DND-41 (cell line): ENCODE data around the gene FURIN.

Experiments
- ATAC-seq: fragments of 200-7000 bp; cut with Tn5 transposase; 3 replicates; pipeline ENCODE4 v1.9.1; 2021; ENCODE audit warnings: low read depth; ENCODE audit not compliant: insufficient read depth
- DNase-seq: peaks from one replicate; pipeline ENCODE4 v3.0.0-alpha.2; 2020
- H2AFZ ChIP-seq: 2 replicates; pipeline ENCODE4 v1.6.0; 2012; ENCODE audit warnings: low read depth, low read length
- H3K27ac ChIP-seq: 2 replicates; pipeline ENCODE4 v1.5.1; 2012; ENCODE audit warnings: low read length, inconsistent platforms
- H3K27me3 ChIP-seq: fragments of 200-600 bp; sonication (generic); 2 replicates; pipeline ENCODE4 v1.6.0; 2012; ENCODE audit warnings: low read length, mild to moderate bottlenecking, inconsistent platforms; ENCODE audit not compliant: insufficient read depth, poor library complexity
- H3K36me3 ChIP-seq: 2 replicates; pipeline ENCODE4 v1.5.1; 2012; ENCODE audit warnings: low read length, inconsistent platforms; ENCODE audit not compliant: insufficient read depth
- H3K4me1 ChIP-seq: 2 replicates; pipeline ENCODE4 v1.5.1; 2012; ENCODE audit warnings: mild to moderate bottlenecking, low read length; ENCODE audit not compliant: insufficient read depth
- H3K4me2 ChIP-seq: 2 replicates; pipeline ENCODE4 v1.6.0; 2012; ENCODE audit warnings: mild to moderate bottlenecking, moderate library complexity, low read length, inconsistent platforms; ENCODE audit not compliant: insufficient read depth
- H3K4me3 ChIP-seq, 2 experiments: fragments of 200-600 bp in 1 of 2; shearing (Covaris generic) in 1 of 2; 2 replicates each; pipeline ENCODE4 v1.5.1; 2012 to 2016; ENCODE audit warnings: inconsistent platforms in 2 of 2, low read length in 2 of 2, mild to moderate bottlenecking in 2 of 2, low read depth in 1 of 2, moderate library complexity in 1 of 2
- H3K79me2 ChIP-seq: 2 replicates; pipeline ENCODE4 v1.6.0; 2012; ENCODE audit warnings: low read length, inconsistent platforms; ENCODE audit not compliant: insufficient read depth
- H3K9ac ChIP-seq: 2 replicates; pipeline ENCODE4 v1.6.0; 2012; ENCODE audit warnings: low read depth, mild to moderate bottlenecking, inconsistent platforms, low read length, moderate library complexity
- H3K9me3 ChIP-seq: 2 replicates; pipeline ENCODE4 v1.5.1; 2012; ENCODE audit warnings: low read length, moderate library complexity, mild to moderate bottlenecking, inconsistent platforms; ENCODE audit not compliant: insufficient read depth, severe bottlenecking
- H4K20me1 ChIP-seq: 2 replicates; pipeline ENCODE4 v1.6.0; 2012; ENCODE audit warnings: low read length; ENCODE audit not compliant: insufficient read depth
- CTCF ChIP-seq: IDR thresholded peaks from 2 replicates; pipeline ENCODE4 v1.5.1; 2012; ENCODE audit warnings: borderline replicate concordance, low read length, moderate library complexity, mild to moderate bottlenecking; ENCODE audit not compliant: poor library complexity, severe bottlenecking; ENCODE audit errors: extremely low read depth
- EZH2 ChIP-seq: IDR thresholded peaks from 3 replicates; pipeline ENCODE4 v1.6.1; 2012; ENCODE audit warnings: borderline replicate concordance, low read depth, mild to moderate bottlenecking, moderate library complexity, low read length, inconsistent platforms; ENCODE audit not compliant: severe bottlenecking

The FURIN gene

GRCh38 chr15:90864507-90864906, 3.9 kb upstream of the FURIN start:
- Histone ChIP-seq H4K20me1 (no peaks in the 10 kb centered on the region), H3K27ac (no peak overlapping the region)

GRCh38 chr15:90865702-90866101, 2.7 kb upstream of the FURIN start:
- no peak for DNase-seq
- H3K4me2 ChIP-seq: no peak overlapping the region
- no peaks in the 10 kb centered on the region for H3K36me3 ChIP-seq
- no peak for ATAC-seq
- no peaks in the 10 kb centered on the region for H4K20me1 ChIP-seq
- H3K27ac ChIP-seq: no peak overlapping the region
- H3K4me3 ChIP-seq: no peak overlapping the region
- H3K79me2 ChIP-seq: no peaks in the 10 kb centered on the region
- no peak overlapping the region for H3K9ac ChIP-seq
- TF ChIP-seq CTCF (no peak), EZH2 (no peak)
- H3K27me3 ChIP-seq: no peaks in the 10 kb centered on the region
- H3K9me3 ChIP-seq: no peaks in the 10 kb centered on the region
- H2AFZ ChIP-seq: no peak overlapping the region
- peaks cover 21% of the 10 kb centered on the region for H3K4me1 ChIP-seq

More at GRCh38 chr15:90864507-90864906, 3.9 kb upstream of the FURIN start:
- Histone ChIP-seq H3K9ac (no peak overlapping the region), H3K4me1 (peaks cover 9% of the 10 kb centered on the region), H3K4me3 (no peak overlapping the region), H3K9me3 (no peaks in the 10 kb centered on the region), H3K36me3 (no peaks in the 10 kb centered on the region), H3K79me2 (no peaks in the 10 kb centered on the region), H2AFZ (no peak overlapping the region), H3K27me3 (no peaks in the 10 kb centered on the region), H3K4me2 (no peak overlapping the region)
- DNase-seq: no peak
- TF ChIP-seq EZH2 (no peak), CTCF (no peak)
- no peak for ATAC-seq

- Histone ChIP-seq H3K4me1 (peaks cover 25% of the 10 kb centered on the region), H3K27ac (no peak overlapping the region), H3K4me2 (no peak overlapping the region), H3K4me3 (no peak overlapping the region), H3K9ac (no peak overlapping the region), H3K36me3 (no peaks in the 10 kb centered on the region), H3K79me2 (no peaks in the 10 kb centered on the region), H2AFZ (no peak overlapping the region), H4K20me1 (no peaks in the 10 kb centered on the region), H3K9me3 (no peaks in the 10 kb centered on the region), H3K27me3 (no peaks in the 10 kb centered on the region)
- DNase-seq (no peak), ATAC-seq (no peak)
- TF ChIP-seq CTCF (no peak), EZH2 (no peak)
These were observed 2.1 kb upstream of the FURIN start for GRCh38 chr15:90866161-90866715.
